Fibroblast of skin of right quadriceps (primary cell): Measurements from ENCODE around the gene SPTBN1.
"Not testable (repeated sequence)": the region's sequence is repeated elsewhere in the genome, so short reads cannot be mapped to it uniquely, and the experiment has no call there.

Experiments used
- DNase-seq: peaks from one replicate; pipeline ENCODE4 v3.0.0-alpha.2; 2013

Gene SPTBN1

GRCh38 chr2:54683596-54683995 is 227.5 kb downstream of the SPTBN1 start:
- no peak for DNase-seq

GRCh38 chr2:54685263-54685775 is 229.2 kb downstream of the SPTBN1 start:
- DNase-seq: no peak

DNA sequence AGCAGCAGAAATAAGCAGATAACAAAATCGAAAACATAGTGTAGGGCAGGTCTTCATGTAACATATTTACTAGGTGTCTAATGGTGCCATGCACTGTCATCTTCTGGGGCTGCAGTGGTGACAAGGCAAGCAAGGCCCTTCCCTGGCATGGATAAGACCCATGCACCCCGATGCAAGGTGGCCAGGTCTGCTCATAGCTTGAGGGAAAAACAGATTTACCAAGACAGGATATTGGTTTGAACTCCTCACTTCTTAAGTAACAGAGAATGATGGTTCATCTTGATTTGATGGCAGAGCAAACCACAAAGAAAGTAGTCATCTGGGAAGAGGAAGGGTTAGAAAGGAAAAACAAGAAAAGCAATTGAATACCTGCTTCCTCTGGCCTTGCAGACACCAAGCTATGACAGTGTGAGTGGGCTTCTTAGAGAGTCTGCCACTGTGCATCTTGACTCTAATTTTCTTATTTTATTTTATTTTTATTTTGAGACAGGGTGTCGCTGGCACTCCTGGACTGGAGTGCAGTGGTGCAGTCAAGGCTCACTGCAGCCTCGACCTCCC is 231.5 kb downstream of the SPTBN1 start:
- no peak for DNase-seq

GRCh38 chr2:54691445-54692135 is 235.5 kb downstream of the SPTBN1 start:
- no peak for DNase-seq

GRCh38 chr2:54692556-54692955 is 236.4 kb downstream of the SPTBN1 start:
- no peak for DNase-seq

DNA sequence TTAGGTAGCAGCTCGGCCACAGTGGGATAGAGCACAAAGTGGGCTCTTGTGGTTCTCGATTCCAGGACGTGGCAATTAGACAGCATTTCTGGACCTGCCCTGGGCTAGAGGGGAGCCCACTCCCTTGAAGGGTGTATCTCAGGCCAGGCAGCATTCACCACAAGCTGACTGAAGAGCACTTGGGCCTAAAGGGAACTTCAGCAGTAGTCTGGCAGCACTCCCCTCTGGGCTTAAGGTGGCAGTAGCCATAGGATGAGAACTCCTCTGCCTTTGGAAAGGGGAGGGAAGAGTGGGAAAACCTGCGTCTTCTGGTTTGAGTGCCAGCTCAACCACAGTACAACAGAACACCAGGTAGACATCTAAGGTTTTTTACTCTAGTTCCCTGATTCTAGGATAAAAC is 239.3 kb downstream of the SPTBN1 start:
- no peak for DNase-seq

DNA sequence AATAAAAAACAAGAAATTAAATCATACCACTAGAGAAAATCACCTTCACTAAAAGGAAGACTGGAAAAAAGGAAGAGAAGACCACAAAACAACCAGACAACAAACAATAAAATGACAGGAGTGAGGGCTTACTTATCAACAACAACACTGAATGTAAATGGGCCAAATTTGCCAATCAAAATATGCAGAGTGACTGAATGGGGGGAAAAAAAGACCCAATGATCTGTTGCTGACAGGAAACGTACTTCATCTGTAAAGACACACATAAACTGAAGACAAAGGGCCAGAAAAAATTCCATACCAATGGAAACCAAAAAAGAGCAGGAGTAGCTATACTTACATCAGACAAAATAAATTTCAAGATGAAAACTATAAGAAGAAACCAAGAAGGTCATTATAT is 241.8 kb downstream of the SPTBN1 start:
- DNase-seq: no peak

DNA sequence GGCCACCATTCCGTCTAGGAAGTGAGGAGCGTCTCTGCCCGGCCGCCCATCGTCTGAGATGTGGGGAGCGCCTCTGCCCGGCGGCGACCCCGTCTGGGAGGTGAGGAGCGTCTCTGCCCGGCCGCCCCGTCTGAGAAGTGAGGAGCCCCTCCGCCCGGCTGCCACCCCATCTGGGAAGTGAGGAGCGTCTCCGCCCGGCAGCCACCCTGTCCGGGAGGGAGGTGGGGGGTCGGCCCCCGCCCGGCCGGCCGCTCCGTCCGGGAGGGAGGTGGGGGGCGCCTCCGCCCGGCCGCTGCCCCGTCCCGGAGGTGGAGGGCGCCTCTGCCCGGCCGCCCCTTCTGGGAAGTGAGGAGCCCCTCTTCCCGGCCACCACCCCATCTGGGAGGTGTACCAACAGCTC is 242.8 kb downstream of the SPTBN1 start:
- not testable (repeated sequence) for DNase-seq

DNA sequence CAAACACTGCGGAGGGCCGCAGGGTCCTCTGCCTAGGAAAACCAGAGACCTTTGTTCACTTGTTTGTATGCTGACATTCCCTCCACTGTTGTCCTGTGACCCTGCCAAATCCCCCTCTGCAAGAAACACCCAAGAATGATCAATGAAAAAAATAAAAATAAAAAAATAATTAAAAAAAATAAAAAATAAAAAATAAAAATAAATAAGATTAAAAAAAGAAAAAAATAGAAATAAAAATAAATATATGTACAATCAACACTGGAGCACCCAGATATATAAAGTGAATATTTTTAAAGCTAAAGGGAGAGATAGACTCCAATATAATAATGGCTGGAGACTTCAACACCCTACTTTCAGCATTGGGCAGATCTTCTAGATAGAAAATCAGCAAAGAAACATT is 243.5 kb downstream of the SPTBN1 start:
- DNase-seq: no peak

GRCh38 chr2:54701029-54701428 is 244.9 kb downstream of the SPTBN1 start:
- no peak for DNase-seq

DNA sequence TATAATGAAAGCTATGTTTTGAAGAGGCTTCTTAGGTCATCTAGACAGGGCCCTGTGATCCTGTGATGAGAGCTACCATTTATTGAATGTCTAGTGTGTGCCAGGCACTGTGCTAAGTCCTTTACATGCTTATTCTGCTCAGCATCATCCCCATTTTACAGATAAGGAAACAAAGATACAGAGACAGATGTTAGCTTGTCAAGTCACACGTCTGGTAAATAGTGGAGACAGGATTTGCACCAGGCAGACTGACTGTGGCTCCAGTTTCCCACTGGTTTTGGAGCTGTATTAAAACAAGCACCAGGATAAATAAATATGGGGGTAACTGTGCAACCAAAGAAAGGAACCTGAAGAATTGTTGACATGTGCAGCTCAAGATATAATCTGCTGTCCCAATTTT is 248.1 kb downstream of the SPTBN1 start:
- no peak for DNase-seq

DNA sequence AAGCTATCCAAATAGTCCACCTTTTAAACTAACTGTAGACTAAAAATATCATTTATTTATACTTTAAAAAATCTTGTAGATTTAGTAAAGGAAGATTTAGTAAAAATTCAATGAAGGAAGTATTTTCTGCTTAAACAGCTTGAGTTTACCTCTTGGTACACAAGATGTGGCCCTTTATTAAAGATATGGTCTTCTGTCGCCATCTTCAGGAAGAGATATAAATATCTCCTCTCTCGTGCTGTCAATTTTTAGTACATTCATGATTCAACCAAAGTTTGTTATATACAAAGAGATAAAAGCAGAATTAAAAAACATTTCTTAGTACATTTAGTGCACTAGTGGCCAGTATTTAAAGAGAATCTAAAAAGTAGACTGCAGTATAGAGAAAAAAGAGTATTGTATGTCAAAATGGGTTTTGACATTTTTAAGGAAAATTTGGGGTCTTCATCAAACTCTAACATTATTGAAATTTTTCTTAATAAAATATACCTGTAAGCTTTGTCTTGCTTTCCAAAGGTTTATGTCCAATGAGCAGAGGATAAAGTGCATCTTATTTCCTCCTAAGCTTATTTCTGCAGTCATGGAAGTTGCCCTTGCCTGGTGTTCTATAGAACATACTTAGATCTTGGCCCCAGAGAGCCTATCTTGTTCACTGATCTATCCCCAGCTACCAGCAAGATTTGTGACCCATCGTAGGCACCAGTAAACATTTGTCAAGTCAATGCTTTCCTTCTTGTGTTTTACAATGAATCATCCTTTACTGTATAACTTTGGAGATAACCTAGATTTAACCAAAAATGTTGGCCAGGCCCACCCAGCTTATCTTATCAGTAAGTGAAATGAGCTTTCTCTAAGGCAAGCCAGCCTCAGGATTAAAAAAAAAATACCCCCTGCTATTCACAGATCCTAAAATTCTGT is 248.8 kb downstream of the SPTBN1 start:
- DNase-seq: peak; percentile 71

- no peak for DNase-seq
These were observed 250.5 kb downstream of the SPTBN1 start for GRCh38 chr2:54706622-54707021.

GRCh38 chr2:54708584-54709335 is 252.6 kb downstream of the SPTBN1 start:
- no peak for DNase-seq

- no peak for DNase-seq
These were observed 253.2 kb downstream of the SPTBN1 start for GRCh38 chr2:54709336-54709809.

DNA sequence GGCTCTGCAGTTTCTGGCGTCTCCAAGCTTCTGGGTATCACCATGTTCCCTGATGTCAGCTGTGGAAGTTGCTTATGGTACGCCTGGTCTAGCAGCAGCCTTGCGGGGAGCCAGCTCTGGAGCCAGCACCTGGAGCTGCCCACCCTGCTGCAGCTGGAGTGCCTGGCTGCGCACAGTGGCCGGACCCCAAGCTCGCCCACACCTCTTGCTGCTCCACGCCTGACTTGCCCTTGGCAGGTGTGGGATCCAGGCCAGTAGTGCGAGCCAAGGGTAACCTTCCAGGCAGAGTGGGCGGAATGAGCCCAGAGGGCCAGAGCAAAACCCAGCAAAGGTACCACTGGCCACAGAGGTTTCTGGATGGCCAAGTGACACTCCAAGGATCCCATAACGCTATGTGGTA is 254.1 kb downstream of the SPTBN1 start:
- DNase-seq: no peak

GRCh38 chr2:54712516-54712915 is 256.4 kb downstream of the SPTBN1 start:
- DNase-seq: no peak

- no peak for DNase-seq
These were observed 258.9 kb downstream of the SPTBN1 start for GRCh38 chr2:54714996-54715395.

DNA sequence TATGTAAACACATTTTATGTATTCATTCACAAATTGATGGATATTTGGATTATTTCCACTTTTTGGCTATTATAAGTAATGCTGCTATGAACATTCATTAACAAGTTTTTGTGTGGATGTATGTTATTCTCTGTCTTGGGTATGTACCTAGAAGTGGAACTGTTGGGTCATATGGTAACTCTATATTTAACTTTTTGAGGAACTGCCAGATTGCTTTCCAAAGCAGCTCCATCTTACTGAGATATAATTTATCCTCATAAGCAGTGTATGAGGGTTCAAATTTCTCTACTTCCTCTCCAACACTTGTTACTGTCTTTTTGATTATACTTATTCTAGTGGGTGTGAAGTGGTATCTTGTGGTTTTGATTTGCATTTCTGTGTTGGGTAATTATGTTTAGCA is 260.2 kb downstream of the SPTBN1 start:
- no peak for DNase-seq

GRCh38 chr2:54720563-54720962 is 264.4 kb downstream of the SPTBN1 start:
- DNase-seq: no peak
